Astrocyte of the spinal cord (primary cell): ENCODE data around the gene NCAM1.

Experiments
- DNase-seq: peaks from one replicate; pipeline ENCODE4 v3.0.0; 2011; ENCODE audit warnings: low read depth, low spot score
- H3K4me3 ChIP-seq: 2 replicates; pipeline ENCODE4 v1.5.1; 2011; ENCODE audit warnings: low read depth, mild to moderate bottlenecking, low read length, moderate library complexity
- in situ Hi-C: cut with HindIII; loops from 2 replicates; pipeline ENCODE4 v1.10.0; 2017; ENCODE audit warnings: low sequenced_read_pairs
- TF ChIP-seq, protein P1 (sequence below): IDR thresholded peaks from 2 replicates; pipeline ENCODE4 v1.5.1; 2012; ENCODE audit warnings: low read depth, mild to moderate bottlenecking, low read length, inconsistent platforms

The NCAM1 gene

DNA sequence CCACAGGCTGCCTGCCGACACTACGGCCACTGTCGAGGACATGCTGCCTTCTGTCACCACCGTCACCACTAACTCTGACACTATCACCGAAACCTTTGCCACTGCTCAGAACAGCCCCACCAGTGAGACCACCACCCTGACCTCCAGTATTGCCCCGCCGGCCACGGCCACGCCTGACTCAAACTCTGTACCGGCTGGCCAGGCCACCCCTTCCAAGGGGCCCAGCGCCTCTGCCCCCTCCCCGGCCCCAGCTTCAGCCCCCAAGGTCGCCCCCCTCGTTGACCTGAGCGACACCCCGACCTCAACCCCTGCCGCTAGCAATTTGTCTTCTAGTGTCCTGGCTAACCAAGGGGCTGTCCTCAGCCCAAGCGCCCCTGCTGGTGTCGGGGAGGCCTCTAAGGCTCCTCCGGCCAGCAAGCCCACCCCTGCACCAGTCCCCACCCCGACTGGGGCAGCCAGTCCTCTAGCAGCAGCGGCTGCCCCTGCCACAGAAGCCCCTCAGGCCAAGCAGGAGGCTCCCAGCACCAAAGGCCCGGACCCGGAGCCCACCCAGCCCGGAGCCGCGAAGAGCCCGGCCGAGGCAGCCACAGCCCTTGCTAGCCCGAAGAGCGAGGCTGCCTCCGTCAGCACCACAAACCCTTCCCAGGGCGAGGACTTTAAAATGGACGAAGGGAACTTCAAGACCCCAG lies 311.9 kb downstream of the NCAM1 start:
- in situ Hi-C loops: no loop called here
- DNase-seq: no peak
- TF ChIP-seq, protein P1, sequence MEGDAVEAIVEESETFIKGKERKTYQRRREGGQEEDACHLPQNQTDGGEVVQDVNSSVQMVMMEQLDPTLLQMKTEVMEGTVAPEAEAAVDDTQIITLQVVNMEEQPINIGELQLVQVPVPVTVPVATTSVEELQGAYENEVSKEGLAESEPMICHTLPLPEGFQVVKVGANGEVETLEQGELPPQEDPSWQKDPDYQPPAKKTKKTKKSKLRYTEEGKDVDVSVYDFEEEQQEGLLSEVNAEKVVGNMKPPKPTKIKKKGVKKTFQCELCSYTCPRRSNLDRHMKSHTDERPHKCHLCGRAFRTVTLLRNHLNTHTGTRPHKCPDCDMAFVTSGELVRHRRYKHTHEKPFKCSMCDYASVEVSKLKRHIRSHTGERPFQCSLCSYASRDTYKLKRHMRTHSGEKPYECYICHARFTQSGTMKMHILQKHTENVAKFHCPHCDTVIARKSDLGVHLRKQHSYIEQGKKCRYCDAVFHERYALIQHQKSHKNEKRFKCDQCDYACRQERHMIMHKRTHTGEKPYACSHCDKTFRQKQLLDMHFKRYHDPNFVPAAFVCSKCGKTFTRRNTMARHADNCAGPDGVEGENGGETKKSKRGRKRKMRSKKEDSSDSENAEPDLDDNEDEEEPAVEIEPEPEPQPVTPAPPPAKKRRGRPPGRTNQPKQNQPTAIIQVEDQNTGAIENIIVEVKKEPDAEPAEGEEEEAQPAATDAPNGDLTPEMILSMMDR: no peak
- no peak overlapping the region for H3K4me3 ChIP-seq

DNA sequence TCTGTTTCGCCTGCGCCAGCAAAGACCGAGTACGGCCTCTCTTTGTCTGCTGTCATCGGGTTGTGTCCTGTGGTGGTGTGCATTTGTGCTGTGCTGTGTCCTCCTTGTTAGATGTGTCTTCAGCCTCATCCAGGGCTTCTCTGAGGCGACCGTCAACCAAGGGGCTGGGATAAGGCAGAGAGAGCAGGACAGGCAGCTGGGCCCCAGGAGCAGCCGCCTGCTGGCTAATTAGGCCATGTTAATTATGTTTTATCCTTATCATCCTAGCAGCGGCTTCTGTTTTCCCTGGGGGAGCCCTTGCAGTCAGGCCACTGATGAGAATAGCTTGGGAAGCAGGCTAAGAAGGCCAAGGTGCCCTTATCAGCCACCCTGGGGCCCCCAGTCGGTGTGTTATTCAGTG lies 312.5 kb downstream of the NCAM1 start:
- TF ChIP-seq, protein P1: no peak
- no peak overlapping the region for H3K4me3 ChIP-seq
- in situ Hi-C loops: no loop called here
- no peak for DNase-seq

DNA sequence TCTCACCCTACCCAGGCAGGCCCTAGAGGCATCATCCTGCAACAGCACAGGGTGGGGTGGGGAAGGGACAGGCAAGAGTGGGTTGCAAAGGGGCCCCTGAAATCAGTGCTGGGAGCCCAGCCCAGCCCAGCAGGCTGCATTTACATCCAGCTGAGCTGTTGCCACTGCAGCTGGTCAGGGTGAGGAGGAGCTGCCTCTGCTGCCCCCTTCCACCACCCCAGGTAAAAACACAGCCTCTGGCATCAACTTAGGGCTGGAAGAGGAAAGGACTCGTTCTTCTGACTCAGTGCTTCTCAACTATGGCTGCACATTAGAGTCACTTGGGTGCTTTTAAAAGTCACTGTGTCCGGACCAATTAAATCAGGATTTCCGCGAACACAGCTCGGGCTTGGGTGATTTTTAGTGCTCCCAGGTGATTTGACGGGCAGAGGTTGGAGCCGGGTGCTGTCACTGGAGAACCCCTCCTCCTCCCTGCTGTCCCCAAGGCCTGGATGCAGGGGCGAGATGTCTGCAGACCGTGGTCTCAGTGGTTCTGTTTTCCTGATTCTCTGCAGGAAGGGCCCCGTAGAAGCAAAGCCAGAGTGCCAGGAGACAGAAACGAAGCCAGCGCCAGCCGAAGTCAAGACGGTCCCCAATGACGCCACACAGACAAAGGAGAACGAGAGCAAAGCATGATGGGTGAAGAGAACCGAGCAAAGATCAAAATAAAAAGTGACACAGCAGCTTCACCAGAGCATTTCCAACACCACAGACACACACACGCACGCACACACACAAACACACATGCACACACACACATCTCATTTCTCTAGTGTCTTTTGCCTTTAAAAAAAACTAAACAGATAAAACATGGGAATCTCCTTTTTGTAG lies 313.7 kb downstream of the NCAM1 start:
- DNase-seq: no peak
- in situ Hi-C loops: no loop called here
- TF ChIP-seq, protein P1: peak; percentile 35

DNA sequence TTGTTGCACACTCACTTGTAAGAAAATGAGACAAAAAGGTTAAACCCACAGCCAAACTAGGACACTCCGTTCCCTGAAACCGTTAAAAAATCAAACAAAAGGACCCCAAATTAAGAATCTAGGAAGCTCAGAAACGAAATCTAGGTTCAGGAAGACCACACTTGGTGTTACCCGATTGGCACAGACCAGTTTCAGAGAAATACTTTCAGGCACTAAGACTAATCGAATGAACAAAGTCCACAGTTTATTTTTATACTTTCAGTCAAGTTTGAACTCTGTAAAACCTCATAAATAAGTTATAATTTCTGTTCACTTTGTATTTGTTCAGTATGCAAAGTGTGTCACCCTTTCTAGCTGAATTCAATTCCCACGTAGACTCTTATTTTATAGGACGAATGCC lies 314.4 kb downstream of the NCAM1 start:
- DNase-seq: no peak
- in situ Hi-C loops: no loop called here
- TF ChIP-seq, protein P1: no peak
- H3K4me3 ChIP-seq: no peak overlapping the region

More for the DNA sequence above, 313.7 kb downstream of the NCAM1 start:
- no peak overlapping the region for H3K4me3 ChIP-seq

DNA sequence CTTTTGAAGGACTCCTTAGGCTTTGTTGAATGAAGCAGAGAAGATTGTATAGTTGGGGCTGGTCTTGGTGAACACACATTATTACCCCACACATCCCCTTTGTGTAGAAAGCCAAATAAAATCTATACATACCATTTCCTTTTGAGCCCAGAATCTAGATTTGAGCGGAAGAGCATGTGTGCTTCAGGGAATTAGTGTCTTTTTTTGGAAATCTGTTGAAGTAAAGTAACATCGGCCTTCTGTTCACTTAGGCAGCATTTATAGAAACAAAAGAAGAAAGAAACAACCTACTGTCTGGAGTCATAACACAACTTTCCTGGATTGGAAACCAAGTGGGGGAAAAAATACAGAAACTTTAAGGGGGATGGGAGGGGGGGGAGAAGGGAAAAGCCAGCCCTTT lies 315.2 kb downstream of the NCAM1 start:
- in situ Hi-C loops: no loop called here
- TF ChIP-seq, protein P1: no peak
- DNase-seq: no peak

DNA sequence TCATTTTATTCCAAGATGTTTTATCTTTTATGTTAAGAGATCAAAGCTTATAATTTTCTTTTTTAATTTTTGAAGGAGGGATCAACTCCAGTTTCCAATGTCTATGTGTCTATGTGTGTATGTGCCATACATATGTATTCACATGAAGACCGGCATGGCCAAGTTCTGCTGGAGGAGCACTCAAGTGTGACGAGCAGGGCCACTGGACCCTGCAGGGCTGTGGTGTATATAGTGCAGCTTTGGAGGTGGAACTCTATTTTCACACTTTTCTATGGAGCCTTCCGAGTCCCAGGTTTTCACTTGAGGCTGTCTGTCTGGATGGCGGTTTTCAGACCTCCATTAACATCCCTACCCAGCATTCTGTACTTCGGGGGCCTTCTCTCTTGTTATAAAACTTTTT lies 316.7 kb downstream of the NCAM1 start:
- in situ Hi-C loops: no loop called here
- no peak overlapping the region for H3K4me3 ChIP-seq
- TF ChIP-seq, protein P1: no peak
- DNase-seq: no peak

More for the DNA sequence above, 315.2 kb downstream of the NCAM1 start:
- H3K4me3 ChIP-seq: no peak overlapping the region
